ENCODE results near the gene TMCC3. TPM values are rescaled to one million over a fixed set of nuclear protein-coding genes. Genes with fewer than 3 reads are reported as not detected.

TMCC3 gene
- total RNA-seq, 2 experiments from 2014 or later = 0.18 to 0.60 TPM

DNA sequence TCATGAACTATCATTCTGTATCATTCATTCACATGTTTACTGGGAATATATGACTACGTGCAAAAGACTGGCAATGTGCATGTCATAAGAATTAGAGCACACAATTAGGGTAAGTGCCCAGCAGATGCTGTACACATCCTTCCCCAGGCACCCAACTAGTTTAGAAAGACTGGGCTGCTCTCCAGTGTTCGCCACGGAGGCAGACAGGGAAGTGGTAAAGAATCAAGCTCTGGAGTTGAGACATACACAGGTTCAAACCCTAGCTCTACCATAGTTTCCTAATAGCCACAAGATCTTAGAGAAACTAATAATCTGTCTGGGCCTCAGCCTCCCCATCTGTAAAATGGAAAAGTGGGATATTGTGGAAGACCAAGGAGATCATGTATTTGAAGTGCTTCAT, 6.8 kb downstream of the TMCC3 start:
- Mint-ChIP-seq H3K36me3 (ENCODE audit: low read depth) (no peaks in the 10 kb centered on the region), H3K4me1 (ENCODE audit: low read depth) (peaks cover 31% of the 10 kb centered on the region), H3K4me3 (no peak overlapping the region), H3K27me3 (ENCODE audit: low read depth) (peaks cover 39% of the 10 kb centered on the region), H3K9me3 (ENCODE audit: insufficient read depth) (no peaks in the 10 kb centered on the region), H3K27ac (no peak overlapping the region)
- ATAC-seq (no peak), DNase-seq (no peak)
- ChIA-PET POLR2A (no interaction called here), CTCF (interaction anchor here (1.2 kb wide), 1 partner anchor 232 kb away, joined by 4 read pairs; no protein-coding TSS in a partner anchor)

GRCh38 chr12:94641283-94641682, 9.1 kb downstream of the TMCC3 start:
- Mint-ChIP-seq H3K9me3 (ENCODE audit: insufficient read depth) (no peaks in the 10 kb centered on the region), H3K4me1 (ENCODE audit: low read depth) (peaks cover 31% of the 10 kb centered on the region), H3K36me3 (ENCODE audit: low read depth) (no peaks in the 10 kb centered on the region), H3K4me3 (no peak overlapping the region), H3K27ac (no peak overlapping the region), H3K27me3 (ENCODE audit: low read depth) (peaks cover 30% of the 10 kb centered on the region)
- ChIA-PET CTCF (no interaction called here), POLR2A (no interaction called here)
- ATAC-seq (no peak), DNase-seq (no peak)

- Mint-ChIP-seq H3K27me3 (ENCODE audit: low read depth) (peaks cover 21% of the 10 kb centered on the region), H3K36me3 (ENCODE audit: low read depth) (no peaks in the 10 kb centered on the region), H3K4me3 (no peak overlapping the region), H3K27ac (no peak overlapping the region), H3K9me3 (ENCODE audit: insufficient read depth) (no peaks in the 10 kb centered on the region), H3K4me1 (ENCODE audit: low read depth) (peaks cover 31% of the 10 kb centered on the region)
- ChIA-PET POLR2A (no interaction called here), CTCF (no interaction called here)
- peak; percentile 17 for ATAC-seq
- peak; percentile 48 for DNase-seq
Observed at GRCh38 chr12:94640134-94640928, 10.0 kb downstream of the TMCC3 start.

DNA sequence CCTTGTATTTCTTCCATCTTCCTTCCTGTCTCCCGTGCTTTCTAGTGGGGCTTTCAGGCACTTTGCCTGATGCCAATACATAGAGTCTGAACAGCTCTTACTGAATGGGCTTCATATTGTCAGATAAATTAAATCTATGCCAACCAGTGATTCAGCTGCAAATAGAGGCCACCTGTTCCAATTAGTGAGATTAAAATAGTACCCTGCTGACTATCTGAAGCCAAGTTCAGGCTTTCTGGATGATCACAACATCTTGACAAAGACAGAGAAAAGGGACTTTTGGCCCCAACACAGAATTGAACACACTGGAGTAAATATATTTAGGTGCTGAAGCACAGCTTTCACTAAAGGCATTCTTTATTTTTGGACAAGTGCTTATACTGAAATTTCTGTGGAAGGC, 11.8 kb downstream of the TMCC3 start:
- Mint-ChIP-seq H3K4me1 (ENCODE audit: low read depth) (peaks cover 16% of the 10 kb centered on the region), H3K9me3 (ENCODE audit: insufficient read depth) (no peaks in the 10 kb centered on the region), H3K36me3 (ENCODE audit: low read depth) (no peaks in the 10 kb centered on the region), H3K27me3 (ENCODE audit: low read depth) (peaks cover 10% of the 10 kb centered on the region), H3K4me3 (no peak overlapping the region), H3K27ac (no peak overlapping the region)
- ChIA-PET CTCF (interaction anchor here (0.8 to 1.4 kb wide), 2 partner anchors 11 to 489 kb away, joined by 3 read pairs; partner anchors contain the start of gene TMCC3), POLR2A (no interaction called here)
- DNase-seq (no peak), ATAC-seq (no peak)

DNA sequence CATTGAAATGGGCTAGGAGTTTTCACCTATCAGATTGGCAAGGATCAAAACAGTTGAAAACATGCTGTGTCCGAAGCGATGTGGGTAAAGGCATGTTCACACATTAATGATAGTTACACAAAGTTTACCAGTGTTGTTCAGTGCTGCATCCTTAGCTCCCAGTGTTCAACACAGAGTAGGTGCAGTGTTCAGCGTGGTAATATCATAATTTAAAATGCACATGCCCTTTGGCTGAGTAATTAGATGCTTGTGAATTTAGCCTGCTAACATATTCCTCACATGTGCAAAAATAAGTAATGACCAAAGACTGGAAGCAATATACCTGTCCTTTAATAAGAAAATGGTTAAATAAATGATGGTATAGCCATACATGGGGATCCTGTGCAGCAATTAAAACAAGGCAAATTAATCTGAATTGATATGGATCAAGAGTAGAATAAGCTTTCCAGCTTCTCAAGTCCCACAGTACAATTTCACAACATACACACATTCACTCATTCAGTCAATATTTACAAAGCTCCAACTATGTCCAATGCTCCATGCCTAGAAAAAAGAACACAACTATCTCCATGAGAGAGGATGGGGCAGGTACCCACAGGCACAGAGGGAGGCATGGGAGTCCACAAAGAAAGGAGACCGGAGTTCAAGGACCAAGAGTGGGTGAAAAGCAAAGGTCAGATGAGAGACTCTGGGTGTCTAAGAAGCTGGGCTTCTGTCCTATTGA, 12.8 kb downstream of the TMCC3 start:
- ATAC-seq = no peak
- Mint-ChIP-seq H3K9me3 (ENCODE audit: insufficient read depth) (no peaks in the 10 kb centered on the region), H3K27ac (no peak overlapping the region), H3K36me3 (ENCODE audit: low read depth) (no peaks in the 10 kb centered on the region), H3K4me3 (no peak overlapping the region), H3K27me3 (ENCODE audit: low read depth) (peaks cover 8% of the 10 kb centered on the region), H3K4me1 (ENCODE audit: low read depth) (peaks cover 12% of the 10 kb centered on the region)
- CTCF ChIA-PET = interaction anchor here (1.4 to 1.6 kb wide), 2 partner anchors 12 to 14 kb away, joined by 3 read pairs; partner anchors contain the start of gene TMCC3
- DNase-seq = no peak
- POLR2A ChIA-PET = no interaction called here

DNA sequence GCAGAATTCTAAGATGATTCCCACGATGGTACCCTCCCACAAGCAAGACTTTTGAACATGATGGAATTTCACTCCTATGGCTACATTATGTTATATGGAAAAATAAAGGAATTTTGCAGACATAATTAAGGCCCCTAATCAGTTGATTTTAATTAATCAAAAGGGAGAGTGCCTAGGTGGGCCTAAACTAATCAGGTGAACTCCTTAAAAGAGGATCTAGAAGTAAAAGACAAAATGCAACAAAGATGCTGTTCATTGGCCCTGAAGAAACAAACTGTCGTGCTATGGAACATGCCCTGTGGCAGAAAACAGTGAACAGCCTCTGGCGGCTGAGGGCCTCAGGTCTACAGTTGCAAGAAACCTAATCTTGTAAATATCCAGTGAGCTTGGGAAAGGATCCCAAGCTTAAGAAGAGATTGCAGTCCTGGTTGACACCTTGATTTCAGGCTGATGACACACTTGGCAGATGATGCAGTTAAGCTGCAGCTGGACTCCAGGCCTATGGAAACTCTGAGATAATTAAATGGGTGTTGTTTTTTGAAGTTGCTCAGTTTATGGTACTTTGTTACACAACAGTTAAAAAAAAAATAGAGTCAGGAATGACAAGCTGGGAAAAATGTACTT, 13.8 kb downstream of the TMCC3 start:
- Mint-ChIP-seq H3K4me1 (ENCODE audit: low read depth) (peaks cover 12% of the 10 kb centered on the region), H3K9me3 (ENCODE audit: insufficient read depth) (no peaks in the 10 kb centered on the region), H3K36me3 (ENCODE audit: low read depth) (no peaks in the 10 kb centered on the region), H3K27ac (no peak overlapping the region), H3K27me3 (ENCODE audit: low read depth) (peaks cover 6% of the 10 kb centered on the region), H3K4me3 (no peak overlapping the region)
- ATAC-seq (no peak), DNase-seq (no peak)
- ChIA-PET CTCF (interaction anchor here (1.6 kb wide), 1 partner anchor 13 kb away, joined by 3 read pairs; no protein-coding TSS in a partner anchor), POLR2A (no interaction called here)

DNA sequence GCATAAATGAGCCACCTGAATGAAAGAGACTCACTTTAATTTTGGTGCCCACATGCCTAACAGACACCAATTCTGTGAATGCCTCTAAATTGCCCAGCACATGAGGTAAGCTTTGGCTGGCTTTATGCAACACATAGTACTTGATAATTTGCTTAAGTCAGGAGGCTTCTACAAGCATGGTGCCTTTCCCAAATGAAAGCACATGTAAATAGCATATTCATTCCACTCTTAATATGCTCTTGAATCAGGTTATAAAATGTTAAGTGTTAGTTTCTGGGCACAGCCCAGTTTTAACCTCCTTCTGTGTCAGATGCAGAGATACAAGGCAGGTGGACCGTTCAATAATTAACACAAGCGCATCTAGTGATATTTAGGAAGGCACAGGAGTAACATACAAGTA, 15.6 kb downstream of the TMCC3 start:
- H3K4me3 Mint-ChIP-seq = no peak overlapping the region
- ATAC-seq = no peak
- DNase-seq = no peak
- ChIA-PET CTCF (no interaction called here), POLR2A (no interaction called here)
- H3K36me3 Mint-ChIP-seq (ENCODE audit: low read depth) = no peaks in the 10 kb centered on the region
- H3K9me3 Mint-ChIP-seq (ENCODE audit: insufficient read depth) = no peaks in the 10 kb centered on the region
- peaks cover 9% of the 10 kb centered on the region for H3K27me3 Mint-ChIP-seq (ENCODE audit: low read depth)
- H3K27ac Mint-ChIP-seq = no peak overlapping the region
- H3K4me1 Mint-ChIP-seq (ENCODE audit: low read depth) = peaks cover under 1% of the 10 kb centered on the region

DNA sequence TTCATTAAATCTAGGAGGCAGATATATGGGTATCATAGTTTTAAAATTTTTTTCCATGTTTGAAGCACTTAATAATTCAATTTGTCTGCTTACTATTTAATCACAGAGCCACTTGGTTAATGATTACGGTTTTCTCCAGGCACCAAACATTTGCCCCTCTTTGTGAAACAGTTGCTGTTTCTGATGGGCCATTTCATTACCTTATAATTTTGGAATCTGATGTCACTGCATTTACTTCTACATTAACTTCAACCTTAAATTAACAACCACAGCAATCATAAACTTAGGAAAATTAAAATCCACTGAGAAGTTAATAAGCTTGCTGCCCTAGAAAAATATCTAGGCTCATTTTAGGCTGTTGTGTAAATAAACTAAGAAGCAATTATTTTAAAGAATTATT, 17.0 kb downstream of the TMCC3 start:
- no peak for DNase-seq
- no peaks in the 10 kb centered on the region for H3K9me3 Mint-ChIP-seq (ENCODE audit: insufficient read depth)
- no peak overlapping the region for H3K27ac Mint-ChIP-seq
- no peak overlapping the region for H3K4me3 Mint-ChIP-seq
- peaks cover 9% of the 10 kb centered on the region for H3K27me3 Mint-ChIP-seq (ENCODE audit: low read depth)
- no peak for ATAC-seq
- no peaks in the 10 kb centered on the region for H3K4me1 Mint-ChIP-seq (ENCODE audit: low read depth)
- ChIA-PET CTCF (no interaction called here), POLR2A (no interaction called here)
- H3K36me3 Mint-ChIP-seq (ENCODE audit: low read depth) = no peaks in the 10 kb centered on the region

- Mint-ChIP-seq H3K4me1 (ENCODE audit: low read depth) (no peaks in the 10 kb centered on the region), H3K9me3 (ENCODE audit: insufficient read depth) (no peaks in the 10 kb centered on the region), H3K36me3 (ENCODE audit: low read depth) (no peaks in the 10 kb centered on the region), H3K4me3 (no peak overlapping the region), H3K27me3 (ENCODE audit: low read depth) (peaks cover 4% of the 10 kb centered on the region), H3K27ac (no peak overlapping the region)
- ChIA-PET CTCF (no interaction called here), POLR2A (no interaction called here)
- ATAC-seq = no peak
- DNase-seq = no peak
Observed at GRCh38 chr12:94631058-94631457, 19.3 kb downstream of the TMCC3 start.

GRCh38 chr12:94628819-94629472, 21.4 kb downstream of the TMCC3 start:
- ATAC-seq = no peak
- POLR2A ChIA-PET = no interaction called here
- Mint-ChIP-seq H3K4me1 (ENCODE audit: low read depth) (no peaks in the 10 kb centered on the region), H3K27me3 (ENCODE audit: low read depth) (peaks cover 3% of the 10 kb centered on the region), H3K27ac (no peak overlapping the region), H3K36me3 (ENCODE audit: low read depth) (no peaks in the 10 kb centered on the region), H3K4me3 (no peak overlapping the region), H3K9me3 (ENCODE audit: insufficient read depth) (no peaks in the 10 kb centered on the region)
- DNase-seq = no peak
- CTCF ChIA-PET = no interaction called here

GRCh38 chr12:94628369-94628768, 22.0 kb downstream of the TMCC3 start:
- H3K4me1 Mint-ChIP-seq (ENCODE audit: low read depth) = no peaks in the 10 kb centered on the region
- H3K27me3 Mint-ChIP-seq (ENCODE audit: low read depth) = peaks cover 3% of the 10 kb centered on the region
- CTCF ChIA-PET = no interaction called here
- DNase-seq = no peak
- no peak for ATAC-seq
- H3K36me3 Mint-ChIP-seq (ENCODE audit: low read depth) = no peaks in the 10 kb centered on the region
- no peak overlapping the region for H3K4me3 Mint-ChIP-seq
- H3K9me3 Mint-ChIP-seq (ENCODE audit: insufficient read depth) = no peaks in the 10 kb centered on the region
- POLR2A ChIA-PET = no interaction called here
- H3K27ac Mint-ChIP-seq = no peak overlapping the region

DNA sequence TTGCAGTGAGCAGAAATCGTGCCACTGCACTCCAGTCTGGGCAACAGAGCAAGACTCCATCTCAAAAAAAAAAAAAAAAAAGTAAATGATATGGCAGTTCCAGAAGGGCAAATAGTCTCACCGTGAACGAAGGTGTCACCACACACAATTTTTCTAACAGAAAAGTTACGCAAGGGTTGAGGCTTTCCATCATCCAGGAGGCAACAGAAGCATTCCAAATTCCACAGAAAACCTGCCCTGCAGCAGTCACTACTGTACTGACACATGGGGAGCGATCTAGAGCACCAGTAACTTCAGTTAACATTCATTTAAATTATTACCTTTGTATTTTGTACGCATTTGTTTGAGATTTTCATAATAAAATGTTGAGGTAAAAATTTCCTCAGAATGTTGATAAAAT, 24.8 kb downstream of the TMCC3 start:
- no peaks in the 10 kb centered on the region for H3K9me3 Mint-ChIP-seq (ENCODE audit: insufficient read depth)
- DNase-seq = no peak
- ChIA-PET POLR2A (no interaction called here), CTCF (no interaction called here)
- no peaks in the 10 kb centered on the region for H3K27me3 Mint-ChIP-seq (ENCODE audit: low read depth)
- H3K27ac Mint-ChIP-seq = no peak overlapping the region
- H3K4me3 Mint-ChIP-seq = no peak overlapping the region
- ATAC-seq = no peak
- H3K4me1 Mint-ChIP-seq (ENCODE audit: low read depth) = peaks cover 16% of the 10 kb centered on the region
- no peaks in the 10 kb centered on the region for H3K36me3 Mint-ChIP-seq (ENCODE audit: low read depth)

Measured in activated CD8-positive, alpha-beta T cell treated with anti-CD3 and anti-CD28 coated beads, Interleukin-2, amount 10 ng/mL, durations not matched to agents 7 days and 5 days (primary cell).